Coronary artery (tissue), 2 donors: ENCODE measurements around the gene PUDP.

Source experiments
- DNase-seq: peaks from one replicate; pipeline ENCODE4 v3.0.0-alpha.2; 2017; ENCODE audit warnings: low spot score
- H3K27ac ChIP-seq, 2 donors: fragments of 200-600 bp; sonication (generic); one replicate each; pipeline ENCODE4 v1.5.1; 2016 to 2019
- H3K4me3 ChIP-seq: fragments of 200-600 bp; sonication (generic); 2 replicates; pipeline ENCODE4 v1.5.1; 2016; ENCODE audit warnings: mild to moderate bottlenecking, moderate library complexity
- CTCF ChIP-seq: fragments of 200-600 bp; sonication (generic); IDR thresholded peaks from one replicate; pipeline ENCODE4 v1.5.1; 2019; ENCODE audit warnings: antibody characterized with exemption

Gene PUDP

GRCh38 chrX:7159149-7159861 is 11.4 kb upstream of the PUDP start:
- DNase-seq: no peak
- Histone ChIP-seq H3K4me3 (no peak overlapping the region), H3K27ac (no peak overlapping the region)
- TF ChIP-seq CTCF: no peak

GRCh38 chrX:7158468-7158990 is 10.6 kb upstream of the PUDP start:
- TF ChIP-seq CTCF: no peak
- Histone ChIP-seq H3K27ac (no peak overlapping the region), H3K4me3 (no peak overlapping the region)
- no peak for DNase-seq

- TF ChIP-seq CTCF: no peak
Measured at GRCh38 chrX:7156879-7157278, 8.9 kb upstream of the PUDP start.

GRCh38 chrX:7155163-7155562 is 7.2 kb upstream of the PUDP start:
- no peak overlapping the region for H3K4me3 ChIP-seq
- H3K27ac ChIP-seq: no peak overlapping the region
- no peak for DNase-seq
- TF ChIP-seq CTCF: no peak

More at GRCh38 chrX:7156879-7157278, 8.9 kb upstream of the PUDP start:
- no peak for DNase-seq
- Histone ChIP-seq H3K27ac (no peak overlapping the region), H3K4me3 (no peak overlapping the region)

- no peak for TF ChIP-seq CTCF
- no peak for DNase-seq
- H3K4me3 ChIP-seq: no peak overlapping the region
- H3K27ac ChIP-seq: no peak overlapping the region
Measured at GRCh38 chrX:7154041-7154597, 6.2 kb upstream of the PUDP start.

- Histone ChIP-seq H3K27ac (no peak overlapping the region), H3K4me3 (no peak overlapping the region)
- DNase-seq: no peak
- TF ChIP-seq CTCF: no peak
Measured at GRCh38 chrX:7153231-7153630, 5.3 kb upstream of the PUDP start.

GRCh38 chrX:7149411-7149810 is 1.5 kb upstream of the PUDP start:
- Histone ChIP-seq H3K27ac (no peak overlapping the region), H3K4me3 (no peak overlapping the region)
- TF ChIP-seq CTCF: no peak
- no peak for DNase-seq
